Vagina (tissue), 2 donors: ENCODE data around the gene TRUB1.

Experiments used
- CTCF ChIP-seq, 3 experiments: fragments of 450-650 bp in 2 of 3; fragments of 200-600 bp in 1 of 3; sonication (generic) in 1 of 3; IDR thresholded peaks; one replicate each; pipeline ENCODE4 v1.5.1; 2017 to 2019; ENCODE audit warnings: antibody characterized with exemption in 3 of 3, mild to moderate bottlenecking in 2 of 3, moderate library complexity in 2 of 3
- POLR2A ChIP-seq, 2 donors: fragments of 450-650 bp; IDR thresholded peaks; one replicate each; pipeline ENCODE4 v1.6.1; 2017; ENCODE audit warnings: antibody characterized with exemption in 2 of 2, mild to moderate bottlenecking in 2 of 2, moderate library complexity in 2 of 2
- POLR2AphosphoS5 ChIP-seq, 2 donors: sonication (generic); formaldehyde crosslinking; IDR thresholded peaks; one replicate each; pipeline ENCODE4 v1.9.0; 2017; ENCODE audit warnings: antibody characterized with exemption in 2 of 2, mild to moderate bottlenecking in 2 of 2, low read depth in 1 of 2; ENCODE audit not compliant: insufficient read depth in 1 of 2

DNA sequence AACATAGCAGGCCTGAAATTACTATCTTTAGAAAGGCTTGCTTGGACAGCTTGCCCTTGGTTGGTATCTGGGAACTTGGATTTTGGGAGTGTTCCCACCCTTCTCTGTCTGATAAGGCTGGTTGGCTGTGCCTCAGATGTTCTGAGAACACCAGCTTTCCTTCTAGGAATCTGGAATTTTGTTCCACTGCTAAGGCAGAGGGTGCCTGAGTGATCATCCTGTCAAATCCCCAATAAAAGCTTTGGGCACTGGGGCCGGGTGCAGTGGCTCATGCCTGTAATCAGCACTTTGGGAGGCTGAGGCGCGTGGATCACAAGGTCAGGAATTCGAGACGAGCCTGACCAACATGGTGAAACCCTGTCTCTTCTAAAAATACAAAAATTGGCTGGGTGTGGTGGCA, 5.0 kb downstream of the TRUB1 start:
- TF ChIP-seq POLR2AphosphoS5 (IDR thresholded peaks at IDR 0.05; ENCODE audit: insufficient read depth in 1 of 2, low read depth in 1 of 2) (no peak), CTCF (IDR thresholded peaks at IDR 0.05) (no peak), POLR2A (IDR thresholded peaks at IDR 0.05) (no peak)
